CD1c-positive myeloid dendritic cell (primary cell): ENCODE measurements around the gene ACLY.

Experiments
- DNase-seq: peaks from one replicate; pipeline ENCODE4 v3.0.0-alpha.2; 2016; ENCODE audit errors: extremely low spot score

The ACLY gene

GRCh38 chr17:41918314-41919164 lies at the start of gene ACLY:
Gene ACLY, minus strand, starts transcription at chr17:41918951. Its CDS starts 5,078 bp downstream, at chr17:41913873.
- DNase-seq = peak; percentile 99

GRCh38 chr17:41967921-41968578 lies 49.3 kb upstream of the ACLY start:
- DNase-seq = no peak

GRCh38 chr17:41967141-41967920 lies 48.6 kb upstream of the ACLY start:
- no peak for DNase-seq

- DNase-seq = peak; percentile 97
Measured at GRCh38 chr17:41966463-41967140, 47.9 kb upstream of the ACLY start, which contains the start of gene CNP. Gene CNP, plus strand, starts transcription at chr17:41966795. Its CDS starts 90 bp downstream, at chr17:41966885.

- DNase-seq = peak; percentile 42
Measured at GRCh38 chr17:41965694-41966462, 47.1 kb upstream of the ACLY start.

GRCh38 chr17:41962768-41963434 lies 44.1 kb upstream of the ACLY start:
- peak; percentile 67 for DNase-seq

GRCh38 chr17:41962111-41962510 lies 43.4 kb upstream of the ACLY start:
- no peak for DNase-seq

GRCh38 chr17:41959336-41960095 lies 40.8 kb upstream of the ACLY start:
- DNase-seq = no peak

GRCh38 chr17:41959030-41959335 lies 40.2 kb upstream of the ACLY start:
- no peak for DNase-seq

- no peak for DNase-seq
Measured at GRCh38 chr17:41957869-41958439, 39.2 kb upstream of the ACLY start.

GRCh38 chr17:41957031-41957868 lies 38.5 kb upstream of the ACLY start:
- no peak for DNase-seq

- no peak for DNase-seq
Measured at GRCh38 chr17:41956522-41956921, 37.8 kb upstream of the ACLY start.

GRCh38 chr17:41948762-41949460 lies 30.2 kb upstream of the ACLY start:
- no peak for DNase-seq

- DNase-seq = no peak
Measured at GRCh38 chr17:41944943-41945342, 26.2 kb upstream of the ACLY start.

- no peak for DNase-seq
Measured at GRCh38 chr17:41943492-41943891, 24.7 kb upstream of the ACLY start.

- DNase-seq = no peak
Measured at GRCh38 chr17:41942626-41943373, 24.0 kb upstream of the ACLY start.

- no peak for DNase-seq
Measured at GRCh38 chr17:41941168-41941567, 22.4 kb upstream of the ACLY start.
